Left ventricle myocardium superior (tissue), 1 donor: ENCODE measurements around the gene PSD4. TPM values are rescaled to one million over a fixed set of nuclear protein-coding genes. Genes with fewer than 3 reads are reported as not detected.

Experiments used
- ATAC-seq: fragments of 200-7000 bp; cut with Tn5 transposase; one replicate; pipeline ENCODE4 v1.9.1; 2020; ENCODE audit warnings: mild to moderate bottlenecking, moderate library complexity
- DNase-seq: peaks from one replicate; pipeline ENCODE4 v3.0.0-alpha.2; 2020
- intact Hi-C: fragments of 100-400 bp; cut with micrococcal nuclease; formaldehyde crosslinking; loops from one replicate; pipeline ENCODE4 v1.11.0; 2022
- total RNA-seq: library from RNA; stranded (reverse); fragmentation: NEBNext Ultra II Directional; extraction: Animal tissue kit (Norgen Biotek cat#: 25700); gene quantifications from one replicate; pipeline ENCODE4 v1.2.1, GENCODE V29; 2021
- donor health status: DM: no; HTN: yes; CAD: no; lungs with severe emphysema.

The PSD4 gene
- total RNA-seq, 1 donor from 2014 or later = 2.9 TPM

GRCh38 chr2:113164215-113164929 lies 9.4 kb upstream of the PSD4 start:
- ATAC-seq = no peak
- intact Hi-C loops = no loop called here
- no peak for DNase-seq

- intact Hi-C loops = no loop called here
- DNase-seq (no peak), ATAC-seq (no peak)
These were observed 8.7 kb upstream of the PSD4 start for GRCh38 chr2:113164930-113165585.

DNA sequence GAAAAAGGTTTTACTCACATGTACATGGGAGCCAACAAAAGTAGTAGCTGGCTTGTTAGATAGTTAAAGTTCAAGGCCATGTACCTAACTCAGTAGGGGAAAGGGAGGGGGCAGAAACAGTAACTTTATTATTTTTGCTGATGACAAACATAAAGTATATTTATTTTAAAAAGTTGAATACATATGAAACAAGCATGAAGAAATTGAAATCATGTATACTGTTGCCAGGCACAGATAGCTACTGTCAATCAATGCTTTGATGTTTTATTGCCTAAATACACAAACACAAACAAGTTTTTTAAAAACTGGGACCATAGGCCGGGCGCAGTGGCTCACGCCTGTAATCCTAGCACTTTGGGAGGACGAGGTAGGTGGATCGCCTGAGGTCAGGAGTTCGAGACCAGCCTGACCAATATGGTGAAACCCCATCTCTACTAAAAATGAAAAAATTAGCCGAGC lies 7.6 kb upstream of the PSD4 start:
- DNase-seq = no peak
- intact Hi-C loops = no loop called here
- no peak for ATAC-seq

- DNase-seq (peak; percentile 42), ATAC-seq (peak; percentile 78)
- intact Hi-C loops = no loop called here
These were observed 6.4 kb upstream of the PSD4 start for GRCh38 chr2:113167115-113167932.

DNA sequence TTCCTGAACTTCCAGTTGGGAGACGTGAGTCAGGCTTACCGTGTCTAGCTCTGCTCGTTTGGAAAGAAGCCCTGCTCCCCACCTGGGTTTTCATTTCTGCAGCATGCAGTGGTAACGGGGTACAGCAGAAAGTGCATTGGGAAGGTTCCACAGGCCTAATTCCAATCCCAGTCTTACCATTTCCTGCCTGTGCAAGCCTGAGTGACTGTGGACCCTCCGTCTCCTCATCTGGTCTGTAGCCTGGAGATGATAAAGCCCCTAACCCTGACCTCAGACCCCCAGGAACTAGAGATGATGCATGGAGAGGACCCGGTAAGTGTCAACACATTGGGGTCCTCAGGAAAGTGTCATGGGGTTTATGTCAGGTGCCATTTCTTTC lies 5.8 kb upstream of the PSD4 start:
- intact Hi-C loops = no loop called here
- DNase-seq (no peak), ATAC-seq (no peak)

DNA sequence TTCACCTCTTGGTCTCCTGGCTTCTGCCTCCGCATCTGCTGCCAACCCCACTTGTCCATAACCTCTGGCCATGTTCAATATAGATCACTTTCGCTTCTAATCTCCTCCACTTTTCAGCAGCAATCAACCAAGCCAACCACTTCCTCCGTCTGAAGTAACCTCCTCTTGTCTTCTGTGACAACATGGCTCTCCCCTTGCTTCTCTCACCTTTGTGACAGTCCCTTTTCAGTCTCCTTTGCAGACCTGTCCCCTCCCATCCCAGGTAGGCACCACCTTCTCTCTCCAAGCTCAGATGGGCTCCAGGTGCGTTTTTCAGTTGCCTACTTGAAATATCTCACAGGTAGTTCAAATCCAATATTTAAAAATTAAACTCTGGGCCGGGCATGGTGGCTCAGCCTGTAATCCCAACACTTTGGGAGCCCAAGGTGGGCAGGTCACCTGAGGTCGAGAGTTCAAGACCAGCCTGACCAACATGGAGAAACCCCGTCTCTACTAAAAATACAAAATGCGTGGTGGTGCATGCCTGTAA lies 4.7 kb upstream of the PSD4 start:
- ATAC-seq (no peak), DNase-seq (no peak)
- intact Hi-C loops = no loop called here

- intact Hi-C loops = no loop called here
- ATAC-seq = no peak
- no peak for DNase-seq
These were observed 4.2 kb upstream of the PSD4 start for GRCh38 chr2:113169586-113169985.

- ATAC-seq = no peak
- intact Hi-C loops = no loop called here
- DNase-seq = no peak
These were observed 2.3 kb upstream of the PSD4 start for GRCh38 chr2:113171334-113172075.

- no peak for DNase-seq
- intact Hi-C loops = no loop called here
- no peak for ATAC-seq
These were observed 840 bp upstream of the PSD4 start for GRCh38 chr2:113172721-113173541.

- ATAC-seq (no peak), DNase-seq (no peak)
- intact Hi-C loops = no loop called here
These were observed 592 bp downstream of the PSD4 start for GRCh38 chr2:113174376-113174750.

DNA sequence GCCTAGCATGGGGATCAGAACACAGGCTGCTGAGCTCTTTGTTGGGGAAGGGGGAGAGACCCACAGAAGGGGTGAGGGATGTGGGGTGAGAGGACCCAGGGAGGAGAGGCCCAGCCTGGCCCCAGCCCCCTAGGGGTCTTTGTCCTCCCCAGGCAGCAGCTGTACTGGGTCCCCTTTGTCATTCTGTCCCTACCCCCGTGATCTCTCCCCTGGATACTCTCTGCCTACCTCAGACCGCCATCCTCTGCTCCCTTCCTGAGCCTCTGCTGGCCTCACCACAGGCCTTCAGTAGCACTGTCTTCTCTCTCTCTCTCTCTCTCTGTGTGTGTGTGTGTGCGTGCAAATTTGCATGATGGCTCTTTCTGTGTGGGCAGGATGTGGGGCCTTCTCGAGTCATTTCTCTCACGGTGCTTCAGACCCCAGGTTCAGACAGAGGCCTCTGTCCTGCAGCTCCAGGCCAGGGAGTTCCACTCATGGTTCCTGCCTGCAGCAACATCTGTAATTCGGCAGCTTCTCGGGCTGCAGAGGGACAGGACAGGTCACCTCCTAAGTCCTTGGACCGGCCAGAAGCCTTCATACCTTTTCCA lies 1.4 kb downstream of the PSD4 start:
- ATAC-seq = peak; percentile 21
- intact Hi-C loops = no loop called here
- DNase-seq = no peak

- no peak for ATAC-seq
These were observed 2.2 kb downstream of the PSD4 start for GRCh38 chr2:113175736-113176695.

GRCh38 chr2:113176696-113177355 lies 3.1 kb downstream of the PSD4 start:
- intact Hi-C loops = no loop called here
- DNase-seq = no peak
- ATAC-seq = no peak

More at GRCh38 chr2:113175736-113176695, 2.2 kb downstream of the PSD4 start:
- intact Hi-C loops = no loop called here
- DNase-seq = no peak

DNA sequence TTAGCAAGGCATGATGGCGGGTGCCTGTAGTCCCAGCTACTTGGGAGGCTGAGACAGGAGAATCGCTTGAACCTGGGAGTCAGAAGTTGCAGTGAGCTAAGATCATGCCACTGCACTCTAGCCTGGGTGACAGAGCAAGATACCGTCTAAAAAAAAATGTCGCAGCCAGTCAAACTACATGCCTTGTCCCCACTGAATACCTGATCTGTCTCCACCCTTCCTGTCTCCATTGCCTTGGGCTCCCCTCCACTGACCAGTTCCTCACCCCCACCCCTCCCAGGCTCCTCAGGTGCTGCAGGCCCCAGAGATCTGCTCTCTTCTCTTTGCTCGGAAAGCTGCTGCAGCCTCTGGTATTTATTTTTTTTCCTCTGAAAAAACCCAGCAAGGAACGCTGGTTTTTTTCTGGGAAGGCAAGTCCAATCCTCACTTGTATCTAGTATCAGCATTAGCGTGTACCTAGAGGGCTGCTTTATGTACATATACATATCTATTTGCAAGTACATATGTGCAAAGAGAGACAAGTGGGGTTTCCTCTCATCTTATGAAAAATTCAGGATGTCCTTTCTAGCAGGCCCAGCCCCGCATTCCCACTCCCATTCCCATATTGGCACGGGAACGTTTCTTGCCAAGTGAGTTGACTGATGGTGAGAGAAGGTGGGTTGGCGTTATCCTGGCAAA lies 4.4 kb downstream of the PSD4 start:
- no peak for ATAC-seq

DNA sequence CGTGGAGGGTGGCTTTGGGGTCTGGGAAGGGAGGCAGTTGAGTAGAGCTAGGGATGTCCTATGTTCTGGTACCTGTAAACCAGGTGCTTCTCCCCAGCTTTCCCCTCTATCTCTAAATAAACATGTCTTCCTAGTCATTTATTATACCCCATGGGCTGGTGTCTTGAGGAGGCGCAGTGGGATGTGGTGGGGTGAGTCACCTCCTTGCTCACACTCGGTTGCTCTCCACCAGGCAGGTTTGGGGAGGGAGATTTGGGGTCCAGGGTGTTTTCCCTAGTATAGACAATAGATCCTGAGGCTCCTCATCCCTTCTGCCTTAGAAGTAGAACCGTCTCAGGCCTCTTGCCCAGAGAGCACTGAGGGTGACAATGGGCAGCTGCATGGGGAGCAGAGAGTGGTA lies 5.1 kb downstream of the PSD4 start:
- no peak for ATAC-seq
- intact Hi-C loops = no loop called here

More for the DNA sequence above, 4.4 kb downstream of the PSD4 start:
- no peak for DNase-seq
- intact Hi-C loops = no loop called here

More for the DNA sequence above, 5.1 kb downstream of the PSD4 start:
- DNase-seq = no peak
